8988T (cell line): ENCODE results near the gene MSL2.
"Not testable (repeated sequence)": the region's sequence is repeated elsewhere in the genome, so short reads cannot be mapped to it uniquely, and the experiment has no call there.

ENCODE experiments used
- DNase-seq: peaks from one replicate; pipeline ENCODE4 v3.0.0; 2011

The MSL2 gene

DNA sequence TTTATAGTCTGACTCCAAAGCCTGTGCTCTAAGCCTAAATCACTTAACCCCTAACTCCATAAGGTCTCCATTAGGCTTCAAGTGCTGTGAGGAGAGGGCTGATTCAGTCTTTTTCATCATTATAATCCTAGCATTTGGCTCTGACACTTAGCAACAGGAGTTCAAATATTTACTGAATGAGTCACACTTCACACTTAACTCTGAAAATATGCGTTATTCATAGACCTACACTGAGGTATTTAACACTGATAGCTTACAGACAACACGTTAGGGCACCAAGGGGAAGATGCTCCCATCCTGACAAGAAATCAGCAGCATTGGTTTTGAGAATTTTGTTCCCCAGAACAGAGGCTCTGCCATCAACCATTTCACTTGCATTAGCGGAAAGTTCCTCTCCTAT lies 53.5 kb downstream of the MSL2 start:
- DNase-seq, result peak; percentile 15

- no peak for DNase-seq
Observed at GRCh38 chr3:136141891-136142290, 54.2 kb downstream of the MSL2 start.

DNA sequence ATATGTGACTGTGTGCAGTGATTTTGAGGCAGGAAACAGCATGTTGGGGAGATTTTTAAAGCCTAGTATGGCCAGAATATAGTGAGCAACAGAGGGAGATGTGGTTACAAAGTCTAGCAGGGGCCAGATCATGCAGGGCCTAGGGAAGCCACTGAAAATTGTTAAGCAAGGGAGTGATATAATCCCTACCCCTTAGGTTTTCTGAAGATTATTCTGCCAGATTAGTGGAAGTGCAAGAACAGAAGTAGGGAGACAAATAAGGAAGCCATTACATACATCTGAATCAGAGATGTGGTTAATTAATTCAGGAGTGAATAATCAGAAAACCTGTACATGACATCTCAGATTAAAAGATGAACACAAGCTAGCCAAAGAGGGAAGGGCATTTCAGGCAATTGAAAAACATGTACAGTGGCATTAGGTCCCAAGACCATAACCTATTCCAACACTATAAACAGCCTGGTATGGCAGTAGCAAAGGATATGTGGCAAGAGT lies 54.8 kb downstream of the MSL2 start:
- DNase-seq, result no peak

DNA sequence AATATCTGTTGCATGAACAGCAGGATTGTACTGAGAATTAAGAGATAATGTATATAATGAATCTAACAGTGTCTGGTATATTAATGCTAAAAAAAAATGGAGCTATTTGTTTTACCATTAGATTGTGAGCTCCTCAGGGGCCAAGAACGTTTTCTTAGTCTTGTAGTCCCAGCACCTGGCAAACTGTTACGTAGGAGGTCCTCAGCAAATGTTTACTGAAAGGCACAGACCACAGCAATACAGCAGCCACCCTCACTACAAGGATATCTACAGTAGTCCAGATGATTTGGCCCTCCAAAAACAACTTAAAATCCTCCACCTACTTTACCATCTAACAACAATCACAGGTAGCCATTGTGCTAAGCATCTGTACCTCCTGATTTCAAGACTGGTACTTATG lies 59.7 kb downstream of the MSL2 start:
- no peak for DNase-seq

GRCh38 chr3:136135039-136135802 lies 60.9 kb downstream of the MSL2 start:
- no peak for DNase-seq

- no peak for DNase-seq
Observed at GRCh38 chr3:136134091-136134490, 62.0 kb downstream of the MSL2 start.

GRCh38 chr3:136131647-136132046 lies 64.5 kb downstream of the MSL2 start:
- not testable (repeated sequence) for DNase-seq

GRCh38 chr3:136122006-136122405 lies 74.1 kb downstream of the MSL2 start:
- DNase-seq, result no peak

- DNase-seq, result no peak
Observed at GRCh38 chr3:136120373-136121348, 75.5 kb downstream of the MSL2 start.

- DNase-seq, result not testable (repeated sequence)
Observed at GRCh38 chr3:136119783-136120182, 76.4 kb downstream of the MSL2 start.

DNA sequence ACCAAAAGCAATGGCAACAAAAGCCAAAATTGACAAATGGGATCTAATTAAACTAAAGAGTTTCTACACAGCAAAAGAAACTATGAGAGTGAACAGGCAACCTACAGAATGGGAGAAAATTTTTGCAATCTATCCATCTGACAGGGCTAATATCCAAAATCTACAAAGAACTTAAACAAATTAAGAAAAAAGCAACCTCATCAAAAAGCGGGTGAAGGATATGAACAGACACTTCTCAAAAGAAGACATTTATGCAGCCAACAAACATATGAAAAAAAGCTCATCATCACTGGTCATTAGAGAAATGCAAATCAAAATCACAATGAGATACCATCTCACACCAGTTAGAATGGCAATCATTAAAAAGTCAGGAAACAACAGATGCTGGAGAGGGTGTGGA lies 76.8 kb downstream of the MSL2 start:
- not testable (repeated sequence) for DNase-seq

- no peak for DNase-seq
Observed at GRCh38 chr3:136114421-136114820, 81.7 kb downstream of the MSL2 start.

DNA sequence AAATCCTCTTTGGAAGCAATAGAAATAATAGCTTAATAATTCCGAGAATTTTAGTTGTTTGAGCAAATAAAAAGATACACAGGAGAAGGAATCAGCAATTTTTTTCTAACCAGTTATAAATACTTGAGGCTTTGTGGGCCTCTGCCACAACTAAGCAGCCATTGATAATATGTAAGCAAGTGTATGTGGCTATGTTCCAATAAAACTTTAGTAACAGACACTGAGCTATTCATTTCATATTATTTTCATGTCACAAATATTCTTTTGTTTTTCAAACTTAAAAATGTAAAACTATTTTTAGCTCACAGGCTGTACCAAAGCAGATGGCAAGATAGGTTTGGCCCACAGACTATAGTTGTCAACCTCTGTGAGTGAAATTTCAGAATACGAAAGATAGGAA lies 85.7 kb downstream of the MSL2 start:
- DNase-seq, result no peak

DNA sequence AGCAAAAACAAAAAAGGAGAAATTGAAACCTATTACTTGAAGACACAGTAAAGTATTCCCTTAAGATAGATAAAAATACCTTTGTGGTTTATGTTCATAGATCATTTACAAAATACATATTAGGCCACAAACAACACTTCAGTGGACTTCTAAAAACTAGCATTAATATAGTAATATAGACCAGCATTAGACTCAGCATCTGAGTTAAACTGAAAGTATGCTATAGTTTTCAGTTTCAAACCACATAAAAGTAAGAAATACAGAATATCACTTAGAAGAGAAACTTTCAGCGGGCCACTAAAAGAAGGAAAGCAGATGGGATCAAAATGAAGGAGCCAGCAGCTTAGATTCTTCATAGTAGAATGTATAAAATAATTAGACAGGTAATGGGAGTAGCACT lies 86.6 kb downstream of the MSL2 start:
- DNase-seq, result no peak

- no peak for DNase-seq
Observed at GRCh38 chr3:136106101-136106500, 90.0 kb downstream of the MSL2 start.

- no peak for DNase-seq
Observed at GRCh38 chr3:136105044-136105443, 91.1 kb downstream of the MSL2 start.
